Stimulated activated memory B cell treated with anti-CD40 and anti-IgM and Interleukin-4, amounts not matched to agents 10 μg/mL and 1 μg/mL and 100 μg/mL, for 72 hours (primary cell): ENCODE measurements around the gene MAPK8.

ENCODE experiments used
- ATAC-seq: fragments of 150-1000 bp; cut with Tn5 transposase; 2 replicates; pipeline ENCODE4 v1.10.0; 2021
- H3K27ac Mint-ChIP-seq: one replicate; pipeline ENCODE4 v1.8.0; 2022; ENCODE audit warnings: mild to moderate bottlenecking, mixed read lengths
- H3K27me3 Mint-ChIP-seq: one replicate; pipeline ENCODE4 v1.8.0; 2022; ENCODE audit warnings: mixed read lengths
- H3K36me3 Mint-ChIP-seq: one replicate; pipeline ENCODE4 v1.8.0; 2022; ENCODE audit warnings: mixed read lengths
- H3K4me1 Mint-ChIP-seq: one replicate; pipeline ENCODE4 v1.8.0; 2022; ENCODE audit warnings: mixed read lengths
- H3K4me3 Mint-ChIP-seq: one replicate; pipeline ENCODE4 v1.8.0; 2022; ENCODE audit warnings: mild to moderate bottlenecking, moderate library complexity, mixed read lengths
- H3K9me3 Mint-ChIP-seq: one replicate; pipeline ENCODE4 v1.8.0; 2022; ENCODE audit warnings: mixed read lengths

MAPK8 gene

GRCh38 chr10:48369501-48369900, 63.0 kb downstream of the MAPK8 start:
- Mint-ChIP-seq H3K4me1 (no peaks in the 10 kb centered on the region), H3K36me3 (peaks cover 6% of the 10 kb centered on the region), H3K27ac (no peak overlapping the region), H3K4me3 (no peak overlapping the region), H3K27me3 (no peaks in the 10 kb centered on the region), H3K9me3 (no peaks in the 10 kb centered on the region)
- ATAC-seq: no peak

- ATAC-seq: no peak
- H3K4me3 Mint-ChIP-seq: no peak overlapping the region
- H3K27ac Mint-ChIP-seq: no peak overlapping the region
- no peaks in the 10 kb centered on the region for H3K27me3 Mint-ChIP-seq
- H3K4me1 Mint-ChIP-seq: no peaks in the 10 kb centered on the region
- H3K9me3 Mint-ChIP-seq: peaks cover 6% of the 10 kb centered on the region
- peaks cover 13% of the 10 kb centered on the region for H3K36me3 Mint-ChIP-seq
These were observed 71.5 kb downstream of the MAPK8 start for GRCh38 chr10:48377751-48378530.

- ATAC-seq: no peak
- no peak overlapping the region for H3K4me3 Mint-ChIP-seq
- no peaks in the 10 kb centered on the region for H3K27me3 Mint-ChIP-seq
- peaks cover 6% of the 10 kb centered on the region for H3K9me3 Mint-ChIP-seq
- H3K27ac Mint-ChIP-seq: no peak overlapping the region
- peaks cover 13% of the 10 kb centered on the region for H3K36me3 Mint-ChIP-seq
- no peaks in the 10 kb centered on the region for H3K4me1 Mint-ChIP-seq
These were observed 72.2 kb downstream of the MAPK8 start for GRCh38 chr10:48378675-48379074.

- H3K4me3 Mint-ChIP-seq: no peak overlapping the region
- H3K4me1 Mint-ChIP-seq: no peaks in the 10 kb centered on the region
- H3K9me3 Mint-ChIP-seq: peaks cover 3% of the 10 kb centered on the region
- H3K27ac Mint-ChIP-seq: no peak overlapping the region
- no peak for ATAC-seq
- H3K36me3 Mint-ChIP-seq: peaks cover 6% of the 10 kb centered on the region
- H3K27me3 Mint-ChIP-seq: no peaks in the 10 kb centered on the region
These were observed 75.5 kb downstream of the MAPK8 start for GRCh38 chr10:48381971-48382370.

- Mint-ChIP-seq H3K4me3 (no peak overlapping the region), H3K27me3 (no peaks in the 10 kb centered on the region), H3K9me3 (peaks cover 3% of the 10 kb centered on the region), H3K27ac (no peak overlapping the region), H3K36me3 (peaks cover 6% of the 10 kb centered on the region), H3K4me1 (no peaks in the 10 kb centered on the region)
- no peak for ATAC-seq
These were observed 76.5 kb downstream of the MAPK8 start for GRCh38 chr10:48382982-48383381.

GRCh38 chr10:48383393-48383792, 76.9 kb downstream of the MAPK8 start:
- H3K27me3 Mint-ChIP-seq: no peaks in the 10 kb centered on the region
- no peak overlapping the region for H3K27ac Mint-ChIP-seq
- no peak overlapping the region for H3K4me3 Mint-ChIP-seq
- no peak for ATAC-seq
- no peaks in the 10 kb centered on the region for H3K4me1 Mint-ChIP-seq
- peaks cover 6% of the 10 kb centered on the region for H3K36me3 Mint-ChIP-seq
- peaks cover 3% of the 10 kb centered on the region for H3K9me3 Mint-ChIP-seq

GRCh38 chr10:48384699-48384982, 78.2 kb downstream of the MAPK8 start:
- ATAC-seq: no peak
- peaks cover 6% of the 10 kb centered on the region for H3K36me3 Mint-ChIP-seq
- peaks cover 4% of the 10 kb centered on the region for H3K4me1 Mint-ChIP-seq
- no peaks in the 10 kb centered on the region for H3K27me3 Mint-ChIP-seq
- H3K4me3 Mint-ChIP-seq: no peak overlapping the region
- peaks cover 3% of the 10 kb centered on the region for H3K9me3 Mint-ChIP-seq
- H3K27ac Mint-ChIP-seq: no peak overlapping the region

- no peak overlapping the region for H3K4me3 Mint-ChIP-seq
- H3K27me3 Mint-ChIP-seq: no peaks in the 10 kb centered on the region
- H3K9me3 Mint-ChIP-seq: no peaks in the 10 kb centered on the region
- H3K36me3 Mint-ChIP-seq: no peaks in the 10 kb centered on the region
- H3K27ac Mint-ChIP-seq: no peak overlapping the region
- H3K4me1 Mint-ChIP-seq: peaks cover 22% of the 10 kb centered on the region
- ATAC-seq: no peak
These were observed 82.8 kb downstream of the MAPK8 start for GRCh38 chr10:48389272-48389671.

GRCh38 chr10:48389846-48390557, 83.5 kb downstream of the MAPK8 start:
- H3K9me3 Mint-ChIP-seq: no peaks in the 10 kb centered on the region
- no peak overlapping the region for H3K4me3 Mint-ChIP-seq
- no peak for ATAC-seq
- H3K27me3 Mint-ChIP-seq: no peaks in the 10 kb centered on the region
- H3K4me1 Mint-ChIP-seq: peaks cover 22% of the 10 kb centered on the region
- H3K36me3 Mint-ChIP-seq: no peaks in the 10 kb centered on the region
- no peak overlapping the region for H3K27ac Mint-ChIP-seq

- Mint-ChIP-seq H3K27ac (no peak overlapping the region), H3K9me3 (no peaks in the 10 kb centered on the region), H3K27me3 (no peaks in the 10 kb centered on the region), H3K4me3 (no peak overlapping the region), H3K4me1 (peaks cover 22% of the 10 kb centered on the region), H3K36me3 (no peaks in the 10 kb centered on the region)
- ATAC-seq: no peak
These were observed 84.0 kb downstream of the MAPK8 start for GRCh38 chr10:48390558-48390871.

GRCh38 chr10:48390933-48391845, 84.7 kb downstream of the MAPK8 start:
- Mint-ChIP-seq H3K27ac (no peak overlapping the region), H3K4me3 (no peak overlapping the region), H3K36me3 (no peaks in the 10 kb centered on the region), H3K9me3 (no peaks in the 10 kb centered on the region), H3K27me3 (no peaks in the 10 kb centered on the region), H3K4me1 (peaks cover 28% of the 10 kb centered on the region)
- no peak for ATAC-seq

- H3K4me3 Mint-ChIP-seq: no peak overlapping the region
- no peak for ATAC-seq
- H3K4me1 Mint-ChIP-seq: peaks cover 30% of the 10 kb centered on the region
- no peaks in the 10 kb centered on the region for H3K9me3 Mint-ChIP-seq
- no peaks in the 10 kb centered on the region for H3K27me3 Mint-ChIP-seq
- no peaks in the 10 kb centered on the region for H3K36me3 Mint-ChIP-seq
- H3K27ac Mint-ChIP-seq: no peak overlapping the region
These were observed 85.5 kb downstream of the MAPK8 start for GRCh38 chr10:48391994-48392393.

- Mint-ChIP-seq H3K27ac (no peak overlapping the region), H3K27me3 (no peaks in the 10 kb centered on the region), H3K4me3 (no peak overlapping the region), H3K36me3 (no peaks in the 10 kb centered on the region), H3K4me1 (peaks cover 20% of the 10 kb centered on the region), H3K9me3 (no peaks in the 10 kb centered on the region)
- no peak for ATAC-seq
These were observed 91.8 kb downstream of the MAPK8 start for GRCh38 chr10:48398261-48398660.

- Mint-ChIP-seq H3K27ac (no peak overlapping the region), H3K36me3 (no peaks in the 10 kb centered on the region), H3K27me3 (no peaks in the 10 kb centered on the region), H3K4me1 (peaks cover 20% of the 10 kb centered on the region), H3K9me3 (no peaks in the 10 kb centered on the region), H3K4me3 (no peak overlapping the region)
- no peak for ATAC-seq
These were observed 92.6 kb downstream of the MAPK8 start for GRCh38 chr10:48399056-48399541.

- no peaks in the 10 kb centered on the region for H3K36me3 Mint-ChIP-seq
- ATAC-seq: no peak
- H3K27me3 Mint-ChIP-seq: no peaks in the 10 kb centered on the region
- H3K9me3 Mint-ChIP-seq: no peaks in the 10 kb centered on the region
- H3K27ac Mint-ChIP-seq: no peak overlapping the region
- no peak overlapping the region for H3K4me3 Mint-ChIP-seq
- peaks cover 20% of the 10 kb centered on the region for H3K4me1 Mint-ChIP-seq
These were observed 93.1 kb downstream of the MAPK8 start for GRCh38 chr10:48399551-48399950.
